Smooth muscle cell (in vitro differentiated cells): Measurements from ENCODE around the gene ZFYVE28. TPM values are rescaled to one million over a fixed set of nuclear protein-coding genes. Genes with fewer than 3 reads are reported as not detected.

Source experiments
- DNase-seq: peaks from one replicate; lab custom pipeline; 2025; ENCODE audit not compliant: unreplicated experiment; lab: John Stamatoyannopoulos, UW
- H2AFZ ChIP-seq: fragments of 200-600 bp; sonication (generic); 2 replicates; pipeline ENCODE4 v1.6.0; 2016; ENCODE audit warnings: antibody characterized with exemption, low read depth, mild to moderate bottlenecking
- H3F3A ChIP-seq: fragments of 200-600 bp; sonication (generic); 2 replicates; pipeline ENCODE4 v1.6.0; 2017; ENCODE audit warnings: antibody characterized with exemption, low read depth
- H3K27ac ChIP-seq: fragments of 200-600 bp; sonication (generic); 2 replicates; pipeline ENCODE4 v1.5.1; 2016; ENCODE audit warnings: low read depth, mild to moderate bottlenecking
- H3K27me3 ChIP-seq: fragments of 200-600 bp; sonication (generic); 2 replicates; pipeline ENCODE4 v1.6.1; 2016; ENCODE audit warnings: low read depth, mild to moderate bottlenecking
- H3K36me3 ChIP-seq: fragments of 200-600 bp; sonication (generic); 2 replicates; pipeline ENCODE4 v1.5.1; 2016; ENCODE audit warnings: low read depth
- H3K4me1 ChIP-seq: fragments of 200-600 bp; sonication (generic); 2 replicates; pipeline ENCODE4 v1.5.1; 2016; ENCODE audit warnings: low read depth
- H3K4me2 ChIP-seq: fragments of 200-600 bp; sonication (generic); 2 replicates; pipeline ENCODE4 v1.6.0; 2016; ENCODE audit warnings: mild to moderate bottlenecking
- H3K4me3 ChIP-seq: fragments of 200-600 bp; sonication (generic); 2 replicates; pipeline ENCODE4 v1.5.1; 2016; ENCODE audit warnings: mild to moderate bottlenecking
- H3K79me2 ChIP-seq: fragments of 200-600 bp; sonication (generic); 2 replicates; pipeline ENCODE4 v1.6.0; 2016; ENCODE audit warnings: low read depth, mild to moderate bottlenecking
- H3K9ac ChIP-seq: fragments of 200-600 bp; sonication (generic); 2 replicates; pipeline ENCODE4 v1.6.0; 2016; ENCODE audit warnings: low read depth
- H3K9me3 ChIP-seq: fragments of 200-600 bp; sonication (generic); replicated peaks from 2 replicates; pipeline ENCODE4 v1.5.1; 2016; ENCODE audit warnings: low read depth
- H4K20me1 ChIP-seq: fragments of 200-600 bp; sonication (generic); 2 replicates; pipeline ENCODE4 v1.6.0; 2016; ENCODE audit warnings: low read depth
- WGBS: methylation state at CpG from one replicate; pipeline ENCODE4 v1.1.7; 2016; ENCODE audit warnings: low lambda C conversion rate; 5-methylcytosine and 5-hydroxymethylcytosine counted together
- polyA plus RNA-seq: library from polyadenylated mRNA; unstranded; fragments of >200 nt; fragmentation: Nextera tagmentation; extraction: Ambion mirVana; gene quantifications from 2 replicates; pipeline ENCODE4 v1.2.1, GENCODE V29; 2016
- total RNA-seq: library from RNA; depleted of rRNA; stranded (reverse); fragments of >200 nt; gene quantifications from 2 replicates; pipeline ENCODE4 v1.2.3, GENCODE V29; 2014
- TF ChIP-seq, protein P1 (sequence below): fragments of 200-600 bp; sonication (generic); IDR thresholded peaks from 2 replicates; pipeline ENCODE4 v1.5.1; 2017; ENCODE audit warnings: borderline replicate concordance, mild to moderate bottlenecking, antibody characterized with exemption; ENCODE audit not compliant: insufficient read depth, poor library complexity, severe bottlenecking

Gene ZFYVE28
- total and polyA plus RNA-seq, 2 experiments from 2014 or later, result 0.22 TPM; not detected in 1

DNA sequence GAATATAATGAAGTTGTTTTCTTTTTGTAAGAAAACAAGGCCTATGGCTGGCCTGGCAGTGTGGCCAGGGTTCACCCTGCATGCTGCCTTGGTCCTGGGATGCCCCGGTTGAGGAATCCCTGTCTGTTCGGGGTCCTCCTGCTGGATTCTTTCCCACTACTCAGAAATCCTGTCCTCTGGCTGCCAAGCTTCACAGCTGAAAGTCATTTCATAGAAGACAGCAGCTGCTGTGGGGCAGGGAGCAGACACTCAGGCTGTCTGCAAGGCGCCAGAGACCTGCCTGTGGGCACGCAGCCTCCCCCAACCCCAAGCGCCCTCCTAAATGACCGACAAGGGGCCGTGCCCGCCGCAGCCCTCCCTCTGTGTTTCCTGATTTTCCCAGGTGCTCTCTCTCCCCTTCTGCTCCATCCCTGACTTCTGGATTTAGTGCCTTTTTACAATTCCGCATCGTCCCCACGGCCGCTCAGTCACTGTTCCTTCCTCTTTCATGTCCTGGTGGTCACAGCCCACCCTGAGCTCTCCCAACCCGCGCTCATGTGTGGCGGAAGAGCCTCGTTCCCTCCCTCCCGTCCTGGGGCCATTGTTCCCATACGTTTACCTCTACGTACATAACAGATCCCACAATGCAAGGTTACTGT is 27.5 kb downstream of the ZFYVE28 start:
- Histone ChIP-seq H3K4me1 (peaks cover 6% of the 10 kb centered on the region), H3K9ac (no peak overlapping the region), H3F3A (no peaks in the 10 kb centered on the region), H2AFZ (no peak overlapping the region), H3K4me3 (no peak overlapping the region), H3K36me3 (no peaks in the 10 kb centered on the region), H3K27me3 (peaks cover 9% of the 10 kb centered on the region), H3K4me2 (no peak overlapping the region), H3K27ac (no peak overlapping the region), H4K20me1 (no peaks in the 10 kb centered on the region), H3K79me2 (no peaks in the 10 kb centered on the region), H3K9me3 (no peaks in the 10 kb centered on the region)
- WGBS, result 62% methylated on average over 20 of the region's 20 CpGs
- TF ChIP-seq, protein P1, sequence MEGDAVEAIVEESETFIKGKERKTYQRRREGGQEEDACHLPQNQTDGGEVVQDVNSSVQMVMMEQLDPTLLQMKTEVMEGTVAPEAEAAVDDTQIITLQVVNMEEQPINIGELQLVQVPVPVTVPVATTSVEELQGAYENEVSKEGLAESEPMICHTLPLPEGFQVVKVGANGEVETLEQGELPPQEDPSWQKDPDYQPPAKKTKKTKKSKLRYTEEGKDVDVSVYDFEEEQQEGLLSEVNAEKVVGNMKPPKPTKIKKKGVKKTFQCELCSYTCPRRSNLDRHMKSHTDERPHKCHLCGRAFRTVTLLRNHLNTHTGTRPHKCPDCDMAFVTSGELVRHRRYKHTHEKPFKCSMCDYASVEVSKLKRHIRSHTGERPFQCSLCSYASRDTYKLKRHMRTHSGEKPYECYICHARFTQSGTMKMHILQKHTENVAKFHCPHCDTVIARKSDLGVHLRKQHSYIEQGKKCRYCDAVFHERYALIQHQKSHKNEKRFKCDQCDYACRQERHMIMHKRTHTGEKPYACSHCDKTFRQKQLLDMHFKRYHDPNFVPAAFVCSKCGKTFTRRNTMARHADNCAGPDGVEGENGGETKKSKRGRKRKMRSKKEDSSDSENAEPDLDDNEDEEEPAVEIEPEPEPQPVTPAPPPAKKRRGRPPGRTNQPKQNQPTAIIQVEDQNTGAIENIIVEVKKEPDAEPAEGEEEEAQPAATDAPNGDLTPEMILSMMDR, result no peak
- DNase-seq, result no peak

DNA sequence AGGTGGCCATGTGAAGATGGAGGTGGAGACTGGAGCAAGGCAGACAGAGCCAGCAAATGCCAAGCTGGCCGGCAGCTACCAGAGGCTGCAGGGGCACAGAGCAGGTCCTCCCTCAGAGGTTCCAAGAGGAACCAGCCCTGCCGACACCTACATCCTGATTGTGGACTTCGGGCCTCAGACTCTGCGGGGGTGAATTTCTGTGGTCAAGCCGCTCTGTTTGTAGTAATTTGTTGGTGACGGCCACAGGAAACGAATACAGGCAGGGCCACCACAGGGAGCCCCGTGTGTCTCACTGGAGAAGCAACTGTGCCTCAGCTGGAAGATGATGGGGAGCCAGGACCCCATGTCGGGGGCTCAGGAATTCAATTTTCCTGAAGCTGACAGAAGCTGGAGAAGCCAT is 28.3 kb downstream of the ZFYVE28 start:
- no peaks in the 10 kb centered on the region for H3F3A ChIP-seq
- TF ChIP-seq, protein P1, result no peak
- H4K20me1 ChIP-seq, result no peaks in the 10 kb centered on the region
- H3K4me2 ChIP-seq, result no peak overlapping the region
- no peak overlapping the region for H3K9ac ChIP-seq
- H3K27ac ChIP-seq, result no peak overlapping the region
- H2AFZ ChIP-seq, result no peak overlapping the region
- peaks cover 9% of the 10 kb centered on the region for H3K27me3 ChIP-seq
- H3K4me1 ChIP-seq, result peaks cover 6% of the 10 kb centered on the region
- WGBS, result 59% methylated on average over 9 of the region's 9 CpGs
- H3K79me2 ChIP-seq, result no peaks in the 10 kb centered on the region
- DNase-seq, result no peak
- no peaks in the 10 kb centered on the region for H3K9me3 ChIP-seq
- no peak overlapping the region for H3K4me3 ChIP-seq
- H3K36me3 ChIP-seq, result no peaks in the 10 kb centered on the region

DNA sequence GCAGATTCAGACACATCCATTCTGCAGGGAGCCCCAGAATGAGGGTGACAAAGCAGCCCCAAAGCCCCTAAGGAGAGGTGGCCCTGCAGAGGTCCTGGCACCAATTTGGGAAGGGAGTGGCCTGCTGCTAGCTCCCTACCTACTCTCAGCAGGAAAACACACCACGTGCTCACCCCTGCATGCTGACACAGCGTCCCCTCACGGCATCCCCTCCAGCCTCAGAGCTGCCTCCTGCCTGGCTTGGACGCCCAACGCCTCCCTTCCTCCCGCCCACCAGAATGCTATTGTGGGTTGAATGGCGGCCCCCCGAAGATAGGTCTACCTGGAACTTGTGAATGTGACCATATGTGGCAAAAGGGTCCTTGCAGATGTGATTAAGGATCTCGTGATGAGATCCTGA is 28.8 kb downstream of the ZFYVE28 start:
- TF ChIP-seq, protein P1, result no peak
- no peak for DNase-seq
- H2AFZ ChIP-seq, result no peak overlapping the region
- H3K79me2 ChIP-seq, result no peaks in the 10 kb centered on the region
- H3K27ac ChIP-seq, result no peak overlapping the region
- no peaks in the 10 kb centered on the region for H3F3A ChIP-seq
- no peak overlapping the region for H3K4me2 ChIP-seq
- H3K9me3 ChIP-seq, result no peaks in the 10 kb centered on the region
- no peaks in the 10 kb centered on the region for H4K20me1 ChIP-seq
- peaks cover 9% of the 10 kb centered on the region for H3K27me3 ChIP-seq
- no peaks in the 10 kb centered on the region for H3K36me3 ChIP-seq
- 84% methylated on average over 9 of the region's 9 CpGs for WGBS
- peaks cover 6% of the 10 kb centered on the region for H3K4me1 ChIP-seq
- no peak overlapping the region for H3K4me3 ChIP-seq
- no peak overlapping the region for H3K9ac ChIP-seq
